Kasumi-1 (cell line): Measurements from ENCODE around the gene SHANK1.

Source experiments
- DNase-seq, 2 experiments: peaks; one replicate each; lab custom pipeline; 2025; lab: John Stamatoyannopoulos, UW

SHANK1 gene

GRCh38 chr19:50659318-50660087 is 60.1 kb downstream of the SHANK1 start:
- DNase-seq, result no peak

GRCh38 chr19:50658441-50659317 is 60.9 kb downstream of the SHANK1 start:
- DNase-seq, result peak; percentile 78 to 86

DNA sequence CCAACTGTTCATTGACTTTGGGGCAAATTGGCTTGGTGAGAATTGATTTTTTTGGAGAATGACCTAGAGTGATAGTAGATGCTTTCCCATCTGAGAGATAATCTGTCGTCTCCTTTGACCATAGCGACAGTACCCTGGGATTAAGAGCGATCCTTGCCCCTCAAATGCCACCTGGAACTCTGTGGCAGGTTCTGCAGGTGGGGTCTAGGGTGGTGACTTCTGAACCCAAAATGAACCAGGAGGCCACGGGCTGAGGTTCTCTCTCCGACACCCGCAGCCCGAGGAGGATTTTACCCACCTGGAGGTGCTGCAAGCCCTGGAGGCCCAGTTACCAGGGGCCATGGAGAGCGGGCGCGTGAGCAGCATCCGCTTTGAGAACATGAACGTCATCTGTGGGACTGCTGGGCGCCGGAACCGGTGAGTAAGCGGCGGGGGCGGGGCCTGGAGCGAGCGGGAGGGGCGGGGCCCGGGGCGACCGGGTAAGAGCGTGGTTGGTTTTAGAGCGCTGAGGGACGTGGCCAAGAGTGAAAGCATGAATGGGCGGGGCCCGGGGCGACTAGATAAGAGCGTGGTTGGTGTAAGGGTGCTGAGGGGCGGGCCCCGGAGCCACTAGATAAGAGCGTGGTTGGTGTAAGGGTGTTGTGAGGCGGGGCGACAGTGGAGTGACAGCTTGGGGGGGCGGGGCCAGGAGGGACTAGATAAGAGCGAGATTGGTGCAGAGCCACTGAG is 61.7 kb downstream of the SHANK1 start:
- peak; percentile 100 for DNase-seq

DNA sequence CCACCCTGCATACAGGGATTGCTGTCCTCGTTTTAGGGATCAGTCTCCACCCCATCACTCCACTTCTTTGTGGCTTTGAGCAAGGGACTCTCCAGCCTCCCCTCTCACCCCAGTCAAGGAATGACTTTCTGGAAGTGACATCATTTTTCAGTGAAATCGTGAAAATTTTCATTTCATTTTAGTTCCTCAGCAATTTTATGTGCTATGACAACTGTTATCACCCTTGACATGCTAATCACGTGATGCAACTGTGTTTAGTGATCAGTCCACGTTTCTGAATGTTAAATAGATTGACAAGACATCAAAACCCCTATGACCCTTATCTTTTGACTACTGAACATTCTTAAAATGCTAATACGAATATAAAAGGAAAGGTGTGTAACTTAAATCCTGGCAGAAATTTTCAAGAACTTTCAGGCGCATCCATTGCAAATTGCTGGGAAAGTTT is 62.4 kb downstream of the SHANK1 start:
- no peak for DNase-seq

- no peak for DNase-seq
Observed at GRCh38 chr19:50654882-50655281, 64.7 kb downstream of the SHANK1 start.

- DNase-seq, result no peak
Observed at GRCh38 chr19:50652722-50653121, 66.9 kb downstream of the SHANK1 start.

- no peak for DNase-seq
Observed at GRCh38 chr19:50651174-50651573, 68.4 kb downstream of the SHANK1 start.

- no peak for DNase-seq
Observed at GRCh38 chr19:50649433-50650391, 69.9 kb downstream of the SHANK1 start, which contains the start of gene C19orf81. Gene C19orf81 (plus strand): TSS chr19:50649445. CDS start chr19:50649445, 0 bp downstream.

DNA sequence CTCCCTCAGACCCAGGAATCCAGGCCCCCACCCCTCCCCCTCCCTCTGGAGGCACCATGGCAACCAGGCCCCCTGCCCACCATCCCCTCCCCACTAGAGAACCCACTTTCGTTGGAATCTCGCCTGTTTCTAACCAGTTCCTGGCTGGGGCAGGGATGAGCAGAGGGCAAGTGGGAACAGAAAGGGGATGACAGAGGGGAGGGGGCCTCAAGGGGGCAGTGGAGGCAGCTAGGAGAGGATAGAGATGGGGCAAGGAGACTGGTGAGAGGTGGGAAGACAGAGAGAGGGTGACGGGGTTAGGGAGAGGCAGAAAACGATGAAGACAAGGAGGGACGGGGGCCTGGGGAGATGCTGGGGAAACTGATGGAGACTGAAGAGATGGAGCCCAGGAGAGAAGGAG is 70.9 kb downstream of the SHANK1 start:
- no peak for DNase-seq

DNA sequence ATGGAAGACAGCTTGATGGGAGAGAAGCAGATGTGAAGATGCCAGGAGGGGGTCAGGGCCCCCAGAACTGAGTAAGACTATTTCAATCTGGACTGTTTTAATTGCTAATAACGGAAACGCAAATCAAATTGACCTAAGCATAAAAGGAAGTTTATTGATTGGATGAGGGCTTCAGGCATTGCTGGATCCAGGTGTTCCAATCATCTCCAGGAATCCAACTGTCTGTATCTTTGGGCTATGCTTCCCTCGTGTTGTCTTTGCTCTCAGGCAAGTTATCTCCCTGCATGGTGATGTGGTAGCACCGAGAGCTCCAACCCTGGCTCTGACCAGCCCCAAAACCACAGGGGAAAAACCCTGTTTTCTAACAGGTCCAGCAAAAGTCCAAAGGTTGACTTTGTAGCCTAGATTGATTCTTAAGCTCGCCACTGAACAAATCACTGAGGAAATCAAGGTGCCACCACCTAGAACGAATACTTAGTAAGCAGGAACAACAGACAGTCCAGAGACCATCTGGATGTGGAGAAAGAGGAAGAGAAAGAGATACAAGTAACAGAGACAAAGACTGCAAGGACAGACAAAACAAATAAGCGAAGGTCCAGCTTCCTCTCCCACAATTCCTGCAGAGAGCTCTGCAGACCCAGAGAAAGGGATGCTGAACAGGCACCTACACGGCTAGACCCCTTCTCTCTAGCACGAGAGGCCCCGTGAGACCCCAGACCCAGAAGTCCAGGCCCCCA is 71.6 kb downstream of the SHANK1 start:
- no peak for DNase-seq

DNA sequence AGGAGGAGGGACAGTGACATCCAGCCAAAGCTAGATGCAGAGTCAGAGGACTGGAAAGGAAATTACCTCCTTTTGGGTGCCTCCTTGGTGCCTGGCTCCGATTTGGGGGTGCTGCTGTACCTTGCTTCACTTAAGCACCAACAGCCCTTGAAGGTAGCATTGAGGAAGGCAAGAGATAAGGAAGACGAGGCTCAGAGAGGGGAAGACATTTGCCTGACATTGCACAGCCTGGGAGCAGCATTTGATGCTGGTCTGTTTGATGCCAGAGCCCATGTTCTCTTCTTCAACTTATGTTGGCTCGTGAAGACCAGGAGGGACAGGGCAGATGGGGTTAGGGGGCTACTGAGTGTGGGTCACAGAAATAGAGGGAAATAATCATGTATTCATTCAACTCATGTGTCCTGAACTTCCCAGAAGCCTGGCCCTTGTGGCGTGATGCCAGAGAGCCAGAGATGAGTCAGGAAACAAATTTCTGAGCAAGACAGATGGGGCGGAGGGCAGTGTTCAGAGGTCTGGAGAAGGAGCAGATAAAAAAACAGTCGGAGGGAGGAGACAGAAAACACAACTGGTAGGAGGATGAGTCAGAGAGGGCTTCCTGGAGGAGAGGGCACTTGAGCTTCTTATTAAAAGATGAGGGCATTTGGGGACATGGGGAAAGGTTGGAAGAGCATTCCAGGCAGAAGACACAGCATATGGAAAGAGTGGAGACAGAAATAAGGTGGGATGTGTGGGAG is 73.4 kb downstream of the SHANK1 start:
- DNase-seq, result no peak

DNA sequence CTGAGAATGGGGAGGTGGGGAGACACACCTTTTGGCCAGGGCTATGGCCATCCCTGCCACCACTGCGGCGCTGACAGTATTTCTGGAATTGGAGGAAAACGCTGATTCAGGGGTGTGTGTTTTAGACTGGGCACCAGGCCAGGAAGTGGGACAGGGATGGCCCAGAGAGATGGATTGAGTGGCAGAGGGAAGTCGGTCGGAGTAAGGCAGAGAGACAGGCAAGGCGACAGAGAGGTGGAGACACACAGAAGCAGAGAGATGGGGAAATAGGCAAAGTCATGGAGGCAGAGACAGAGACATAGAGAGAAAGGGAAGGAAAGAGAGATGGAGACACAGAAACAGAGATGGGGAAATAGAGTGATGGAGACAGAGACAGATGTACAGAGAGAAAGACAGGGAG is 74.5 kb downstream of the SHANK1 start:
- no peak for DNase-seq

DNA sequence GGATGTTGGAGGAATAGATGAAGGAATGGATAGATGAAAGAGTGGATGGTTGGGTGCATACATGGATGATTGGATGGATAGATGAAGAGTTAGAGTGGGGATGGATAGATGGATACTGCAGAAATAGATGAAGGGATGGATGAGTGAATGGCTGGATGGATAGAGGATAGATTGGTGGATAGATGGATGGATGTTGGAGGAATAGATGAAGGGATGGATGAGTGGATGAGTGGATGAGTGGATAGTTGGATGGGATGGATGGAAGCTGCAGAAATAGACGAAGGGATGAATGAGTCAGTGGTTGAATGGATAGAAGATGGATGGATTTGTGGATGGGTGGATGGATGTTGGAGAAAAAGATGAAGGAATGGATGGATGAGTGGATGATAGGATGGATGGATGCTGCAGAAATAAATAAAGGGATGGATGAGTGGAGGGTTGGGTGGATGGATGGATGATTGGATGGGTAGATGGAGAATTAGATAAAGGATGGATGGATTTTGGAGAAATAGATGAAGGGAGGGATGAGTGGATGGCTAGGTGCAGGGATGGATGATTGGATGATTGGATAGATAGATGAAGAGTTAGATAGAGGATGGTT is 75.2 kb downstream of the SHANK1 start:
- DNase-seq, result no peak

GRCh38 chr19:50640368-50640767 is 79.2 kb downstream of the SHANK1 start:
- DNase-seq, result no peak

GRCh38 chr19:50639121-50640112 is 80.2 kb downstream of the SHANK1 start, which contains the start of gene SYT3:
Gene SYT3 (minus strand): TSS chr19:50639881. CDS start chr19:50637411, 2,470 bp downstream.
- no peak for DNase-seq

GRCh38 chr19:50638600-50638999 is 81.0 kb downstream of the SHANK1 start:
- DNase-seq, result no peak

GRCh38 chr19:50636317-50637085 is 83.1 kb downstream of the SHANK1 start:
- DNase-seq, result no peak
